DLD1 (cell line): ENCODE measurements around the gene LEO1.

Experiments
- in situ Hi-C: cut with HindIII; loops from 2 replicates; pipeline ENCODE4 v1.10.0; 2017; ENCODE audit warnings: low sequenced_read_pairs

LEO1 gene

GRCh38 chr15:51932161-51932560, 39.4 kb downstream of the LEO1 start:
- in situ Hi-C loops: no loop called here

GRCh38 chr15:51931638-51932037, 39.9 kb downstream of the LEO1 start:
- in situ Hi-C loops: no loop called here

- in situ Hi-C loops: no loop called here
These were observed 40.6 kb downstream of the LEO1 start for GRCh38 chr15:51931016-51931415.

GRCh38 chr15:51926809-51927208, 44.8 kb downstream of the LEO1 start:
- in situ Hi-C loops: no loop called here

GRCh38 chr15:51924156-51925068, 47.2 kb downstream of the LEO1 start:
- in situ Hi-C loops: loop anchor here (25.0 kb wide), 1 partner anchor 287 kb away; no protein-coding TSS in a partner anchor

GRCh38 chr15:51917493-51917892, 54.1 kb downstream of the LEO1 start:
- in situ Hi-C loops: loop anchor here (25.0 kb wide), 1 partner anchor 280 kb away; no protein-coding TSS in a partner anchor

- in situ Hi-C loops: loop anchor here (25.0 kb wide), 1 partner anchor 275 kb away; no protein-coding TSS in a partner anchor
These were observed 59.0 kb downstream of the LEO1 start for GRCh38 chr15:51912528-51912927.

GRCh38 chr15:51909584-51909983, 62.0 kb downstream of the LEO1 start:
- in situ Hi-C loops: loop anchor here (25.0 kb wide), 1 partner anchor 272 kb away; no protein-coding TSS in a partner anchor

- in situ Hi-C loops: loop anchor here (25.0 kb wide), 1 partner anchor 271 kb away; no protein-coding TSS in a partner anchor
These were observed 63.3 kb downstream of the LEO1 start for GRCh38 chr15:51908316-51908715.

GRCh38 chr15:51907136-51907862, 64.3 kb downstream of the LEO1 start:
- in situ Hi-C loops: loop anchor here (25.0 kb wide), 1 partner anchor 270 kb away; no protein-coding TSS in a partner anchor

GRCh38 chr15:51904931-51905330, 66.6 kb downstream of the LEO1 start:
- in situ Hi-C loops: loop anchor here (25.0 kb wide), 1 partner anchor 268 kb away; no protein-coding TSS in a partner anchor

- in situ Hi-C loops: loop anchor here (25.0 kb wide), 1 partner anchor 267 kb away; no protein-coding TSS in a partner anchor
These were observed 67.2 kb downstream of the LEO1 start for GRCh38 chr15:51904421-51904820.

- in situ Hi-C loops: no loop called here
These were observed 82.1 kb downstream of the LEO1 start for GRCh38 chr15:51889486-51889885.

GRCh38 chr15:51888593-51889195, 82.9 kb downstream of the LEO1 start:
- in situ Hi-C loops: no loop called here
